ENCODE measurements around the gene CLIC6.
"Not testable (repeated sequence)": the region's sequence is repeated elsewhere in the genome, so short reads cannot be mapped to it uniquely, and the experiment has no call there.

CLIC6 gene

DNA sequence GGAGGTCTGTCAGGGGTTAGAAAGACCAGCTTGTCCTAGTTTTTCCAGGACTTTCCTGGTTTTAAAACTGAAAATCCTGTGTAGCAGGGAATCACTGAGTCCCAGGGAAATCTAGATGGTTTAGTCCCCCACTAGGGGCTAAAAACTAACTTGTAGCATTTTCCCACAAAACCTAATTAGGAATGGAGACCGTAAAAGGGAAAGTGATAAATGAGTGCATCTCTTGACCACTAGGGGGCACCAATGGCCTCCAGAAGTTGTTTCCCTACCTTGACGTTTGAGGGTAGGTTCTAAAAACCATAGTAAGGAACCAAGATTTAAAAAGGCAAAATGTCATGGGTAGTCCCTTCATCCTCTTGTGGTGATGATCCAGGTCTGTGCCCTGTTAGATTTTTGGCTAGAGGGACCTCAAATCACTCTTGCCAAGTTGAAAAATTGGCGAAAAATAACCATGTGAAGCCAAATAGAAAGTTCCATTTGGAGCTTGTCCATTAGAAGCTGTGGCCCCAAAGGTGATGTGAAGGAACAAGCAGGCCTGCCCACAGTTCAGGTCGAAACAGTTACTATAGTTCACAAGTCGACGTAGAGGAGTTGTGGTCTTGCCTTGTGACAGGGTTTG lies 24.5 kb downstream of the CLIC6 start:
- peak; percentile 79 for DNase-seq (ENCODE audit: low spot score)

- DNase-seq (ENCODE audit: low spot score) = no peak
Observed at GRCh38 chr21:34695434-34695833, 26.6 kb downstream of the CLIC6 start.

DNA sequence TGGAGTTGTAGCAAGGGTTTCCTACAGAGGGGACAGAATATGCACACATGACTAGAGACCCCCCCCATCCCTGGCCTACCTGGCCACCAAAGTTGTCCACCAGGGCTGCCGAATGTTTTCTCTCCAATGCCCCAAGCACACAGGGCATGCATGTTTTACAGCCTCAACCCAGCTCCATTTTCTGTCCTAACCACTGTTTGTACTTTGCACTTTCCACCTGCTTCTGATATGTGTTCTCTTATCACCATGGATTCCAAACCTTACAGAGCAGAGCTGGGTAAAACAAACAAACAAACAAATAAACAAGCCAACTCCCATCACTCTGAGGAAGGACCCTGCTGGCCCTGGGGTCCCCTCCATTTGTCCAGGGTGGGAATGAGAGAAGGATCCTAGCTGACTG lies 27.3 kb downstream of the CLIC6 start:
- no peak for DNase-seq (ENCODE audit: low spot score)

GRCh38 chr21:34697826-34698225 lies 29.0 kb downstream of the CLIC6 start:
- DNase-seq (ENCODE audit: low spot score) = no peak

- no peak for DNase-seq (ENCODE audit: low spot score)
Observed at GRCh38 chr21:34698270-34699015, 29.6 kb downstream of the CLIC6 start.

GRCh38 chr21:34700605-34701004 lies 31.8 kb downstream of the CLIC6 start:
- no peak for DNase-seq (ENCODE audit: low spot score)

DNA sequence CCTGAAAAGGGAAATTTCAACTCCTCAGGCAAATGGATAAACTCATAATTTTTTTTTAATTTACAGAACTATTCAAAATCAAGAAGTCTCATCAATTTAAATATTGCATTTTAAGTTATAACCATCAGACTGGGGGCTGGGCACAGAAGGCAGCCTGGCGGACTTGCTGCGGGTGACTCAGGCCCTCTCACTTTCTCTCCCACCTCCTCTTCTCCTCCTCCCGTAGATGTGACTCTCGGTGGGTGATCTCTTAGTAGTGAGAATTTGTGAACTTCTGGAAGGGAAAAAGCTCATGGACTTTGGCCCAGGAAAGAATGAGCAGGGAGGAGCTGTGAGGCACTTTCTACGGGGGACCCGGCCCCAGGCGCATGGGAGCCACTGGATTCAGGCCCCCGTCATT lies 32.9 kb downstream of the CLIC6 start:
- DNase-seq (ENCODE audit: low spot score) = no peak

DNA sequence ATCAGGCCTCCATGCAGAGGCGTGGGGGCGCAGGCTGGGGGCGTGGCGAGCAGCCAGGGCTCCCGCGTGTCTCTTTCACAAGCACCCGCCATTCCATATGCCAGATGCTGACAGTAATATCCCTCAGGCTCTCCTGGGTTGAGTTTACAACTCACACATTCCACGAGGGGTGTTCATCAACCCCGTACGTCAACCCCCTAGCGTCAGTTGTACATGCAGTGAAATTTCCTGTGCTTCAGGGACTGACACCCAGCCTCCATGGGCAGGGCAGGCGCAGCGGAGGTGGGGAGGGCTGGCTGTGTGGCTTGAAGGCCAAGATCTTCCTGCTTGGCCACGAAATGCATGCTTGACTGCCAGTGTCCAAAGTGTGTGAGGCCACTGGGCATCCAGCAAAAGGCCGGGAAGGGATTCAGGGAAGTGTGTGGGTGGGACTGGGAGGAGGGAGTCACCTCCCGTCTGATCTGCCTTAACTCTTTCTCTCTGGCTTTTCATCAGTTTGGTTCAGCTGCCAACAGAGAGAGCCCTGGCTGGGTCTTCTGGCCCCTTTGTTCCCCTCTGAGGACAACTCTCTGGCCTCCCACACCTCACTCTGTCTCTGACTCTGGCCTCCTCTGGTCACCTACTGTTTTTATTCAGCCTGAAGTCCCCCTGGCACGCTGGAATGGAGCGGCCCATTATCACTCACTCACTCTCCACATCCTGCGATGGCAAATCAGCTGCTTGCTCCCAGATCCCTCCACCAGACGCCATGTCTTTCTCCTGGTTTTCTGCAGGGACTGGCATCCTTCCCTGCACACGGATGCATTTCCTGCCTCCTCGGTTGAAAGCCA lies 33.8 kb downstream of the CLIC6 start:
- DNase-seq (ENCODE audit: low spot score) = peak; percentile 94

GRCh38 chr21:34703571-34703970 lies 34.8 kb downstream of the CLIC6 start:
- no peak for DNase-seq (ENCODE audit: low spot score)

GRCh38 chr21:34704119-34704518 lies 35.3 kb downstream of the CLIC6 start:
- DNase-seq (ENCODE audit: low spot score) = peak; percentile 67

- no peak for DNase-seq (ENCODE audit: low spot score)
Observed at GRCh38 chr21:34705011-34705410, 36.2 kb downstream of the CLIC6 start.

DNA sequence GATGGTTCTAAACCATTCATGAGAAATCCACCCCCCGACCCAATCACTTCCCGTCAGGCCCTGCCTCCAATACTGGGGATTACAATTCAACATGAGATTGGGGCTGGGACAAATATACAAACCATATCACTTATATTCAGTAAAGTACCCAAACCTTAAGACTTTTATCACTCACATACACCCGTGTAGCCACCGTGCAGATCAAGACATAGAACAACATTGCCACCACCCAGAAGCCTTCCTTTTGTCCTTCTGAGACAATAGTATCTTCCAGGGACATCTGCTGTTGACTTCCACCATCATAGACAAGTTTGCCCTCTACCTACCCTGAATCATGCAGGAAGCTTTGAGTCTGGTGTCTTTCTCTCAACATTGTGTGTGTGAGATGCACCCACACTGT lies 37.5 kb downstream of the CLIC6 start:
- no peak for DNase-seq (ENCODE audit: low spot score)

DNA sequence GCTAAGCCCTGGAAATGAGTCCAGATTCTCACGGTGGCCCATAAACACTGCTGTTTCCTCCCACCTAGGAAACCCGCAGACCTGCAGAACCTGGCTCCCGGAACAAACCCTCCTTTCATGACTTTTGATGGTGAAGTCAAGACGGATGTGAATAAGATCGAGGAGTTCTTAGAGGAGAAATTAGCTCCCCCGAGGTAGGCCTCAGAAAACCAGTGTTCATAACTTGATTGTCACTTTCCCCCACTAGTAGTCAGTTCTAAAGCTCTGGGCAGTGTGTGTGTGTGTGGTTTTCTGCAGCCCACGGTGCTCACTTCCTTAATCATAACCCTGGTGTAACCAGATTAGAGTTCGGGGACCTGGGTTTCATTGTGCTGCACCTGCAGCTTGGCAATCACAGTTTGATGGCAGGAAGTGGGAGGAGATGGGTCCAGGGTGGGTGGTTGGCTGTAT lies 39.1 kb downstream of the CLIC6 start:
- DNase-seq (ENCODE audit: low spot score) = no peak

DNA sequence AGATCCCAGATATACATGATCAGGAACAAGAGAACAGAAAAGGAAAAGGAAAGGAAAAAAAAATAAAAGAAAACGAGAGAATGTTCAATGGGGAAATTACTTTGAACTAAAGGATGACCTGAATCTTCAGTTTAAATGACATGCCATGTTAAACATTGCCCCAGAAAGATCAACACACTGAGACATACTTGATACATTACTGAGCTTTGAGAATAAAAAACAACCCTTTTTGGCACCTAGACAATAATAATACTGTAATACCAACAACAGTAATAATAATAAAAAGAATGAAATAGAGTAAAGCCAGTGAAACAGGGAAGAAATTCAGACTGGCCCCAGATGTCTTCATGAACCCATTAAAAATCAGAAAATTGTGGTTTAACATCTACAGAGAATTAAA lies 44.8 kb downstream of the CLIC6 start:
- DNase-seq (ENCODE audit: low spot score) = no peak

DNA sequence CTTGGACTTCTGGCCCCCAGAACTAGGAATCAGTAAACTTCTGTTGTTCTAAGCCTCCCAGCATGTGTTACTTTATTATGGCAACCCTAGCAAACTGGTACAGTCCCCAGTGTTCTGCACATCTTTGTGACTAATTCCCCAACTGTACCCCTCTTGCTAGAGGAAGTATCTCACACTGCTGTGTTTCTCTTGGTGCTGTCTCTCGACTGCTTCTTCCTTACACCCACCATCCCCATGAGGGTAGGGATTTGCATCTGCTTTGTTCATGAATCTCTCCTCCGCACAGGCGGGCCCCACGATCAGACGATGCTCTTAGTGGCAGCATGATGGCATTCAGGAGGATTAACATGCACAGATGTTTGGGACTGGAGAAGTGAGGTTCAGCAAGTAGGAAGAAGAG lies 46.7 kb downstream of the CLIC6 start:
- no peak for DNase-seq (ENCODE audit: low spot score)

DNA sequence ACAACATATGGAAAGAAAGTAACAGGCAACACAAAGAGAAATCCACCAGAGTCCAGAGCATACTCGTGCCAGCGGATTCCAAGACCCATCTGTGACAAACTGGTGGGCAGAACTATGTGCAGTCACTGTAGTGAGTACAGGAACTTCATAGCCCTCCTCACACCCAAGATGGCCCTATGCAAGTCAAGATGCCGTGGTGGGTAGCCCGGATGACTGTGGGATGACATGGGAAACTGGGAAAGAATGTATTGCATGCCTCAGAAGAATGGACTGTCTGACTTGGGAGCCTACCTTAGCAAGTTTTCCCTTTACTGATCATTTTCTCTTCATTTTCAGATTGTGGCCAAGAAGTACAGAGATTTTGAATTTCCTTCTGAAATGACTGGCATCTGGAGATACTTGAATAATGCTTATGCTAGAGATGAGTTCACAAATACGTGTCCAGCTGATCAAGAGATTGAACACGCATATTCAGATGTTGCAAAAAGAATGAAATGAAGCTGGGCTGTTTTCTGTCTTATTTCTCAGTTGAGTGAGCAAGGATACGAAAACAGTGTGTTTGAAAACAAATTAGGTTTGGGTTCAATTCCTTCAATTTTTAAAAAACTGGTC lies 47.3 kb downstream of the CLIC6 start:
- no peak for DNase-seq (ENCODE audit: low spot score)

DNA sequence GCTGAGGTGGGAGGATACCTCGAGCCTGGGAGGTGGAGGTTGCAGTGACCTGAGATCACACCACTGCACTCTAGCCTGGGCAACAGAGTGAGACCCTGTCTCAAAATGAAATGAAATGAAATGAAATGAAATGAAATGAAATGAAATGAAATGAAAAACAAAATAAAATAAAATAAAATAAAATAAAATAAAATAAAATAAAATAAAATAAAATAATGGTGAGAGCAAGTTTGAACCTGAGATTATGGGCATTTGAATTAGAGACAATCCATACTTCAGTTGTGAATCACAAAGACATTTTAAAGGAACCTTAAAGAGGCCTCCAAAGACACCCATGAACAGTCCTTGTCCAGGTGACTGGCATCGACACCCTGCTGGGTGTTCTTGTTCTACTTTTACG lies 49.7 kb downstream of the CLIC6 start:
- DNase-seq (ENCODE audit: low spot score) = not testable (repeated sequence)

- DNase-seq (ENCODE audit: low spot score) = no peak
Observed at GRCh38 chr21:34722684-34723300, 54.0 kb downstream of the CLIC6 start.

DNA sequence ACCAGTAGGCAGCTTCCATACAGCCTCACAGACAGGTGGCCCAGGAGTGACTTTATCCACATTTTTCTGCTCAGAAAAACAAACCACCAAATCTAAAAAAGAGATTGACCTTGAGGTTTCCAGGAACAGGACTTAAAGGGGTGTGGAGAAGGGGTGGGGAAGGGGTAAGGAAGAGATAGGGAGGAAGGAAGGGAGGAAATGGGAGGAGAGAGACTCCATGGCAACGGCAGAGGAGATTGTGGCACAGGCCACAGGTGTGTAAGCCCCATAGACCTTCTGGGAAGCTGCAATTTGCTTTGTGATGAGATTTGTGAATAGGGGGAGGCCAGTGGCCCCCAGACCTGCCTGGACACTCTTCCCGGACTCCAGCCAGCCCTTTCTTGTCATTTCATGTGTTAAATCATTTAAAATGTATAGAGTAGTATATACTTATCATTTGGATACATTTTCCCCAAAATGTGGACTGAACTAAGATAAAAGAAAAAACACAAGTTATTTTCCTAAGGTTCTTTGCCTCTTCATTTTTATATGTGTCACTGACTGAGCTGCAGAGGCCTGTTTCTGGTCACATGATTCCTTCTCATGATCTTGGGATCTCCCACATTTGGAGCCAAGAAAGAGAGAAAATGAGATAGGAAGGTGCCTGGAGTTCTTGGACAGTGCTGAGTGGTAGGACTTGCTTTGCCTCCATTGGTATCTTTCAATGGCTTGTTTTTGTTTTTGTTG lies 55.5 kb downstream of the CLIC6 start:
- no peak for DNase-seq (ENCODE audit: low spot score)

- DNase-seq (ENCODE audit: low spot score) = peak; percentile 25
Observed at GRCh38 chr21:34724857-34725195, 56.0 kb downstream of the CLIC6 start.

GRCh38 chr21:34726627-34727337 lies 58.0 kb downstream of the CLIC6 start:
- no peak for DNase-seq (ENCODE audit: low spot score)

Data from AG08395 (cell line).